ENCODE results near the gene OR52A1. TPM values are rescaled to one million over a fixed set of nuclear protein-coding genes. Genes with fewer than 3 reads are reported as not detected.
A peak's percentile ranks its signal among the peaks of the same experiment; 100 is the strongest.

The OR52A1 gene
- total RNA-seq, 1 experiment from 2014 or later: 3.7 TPM

DNA sequence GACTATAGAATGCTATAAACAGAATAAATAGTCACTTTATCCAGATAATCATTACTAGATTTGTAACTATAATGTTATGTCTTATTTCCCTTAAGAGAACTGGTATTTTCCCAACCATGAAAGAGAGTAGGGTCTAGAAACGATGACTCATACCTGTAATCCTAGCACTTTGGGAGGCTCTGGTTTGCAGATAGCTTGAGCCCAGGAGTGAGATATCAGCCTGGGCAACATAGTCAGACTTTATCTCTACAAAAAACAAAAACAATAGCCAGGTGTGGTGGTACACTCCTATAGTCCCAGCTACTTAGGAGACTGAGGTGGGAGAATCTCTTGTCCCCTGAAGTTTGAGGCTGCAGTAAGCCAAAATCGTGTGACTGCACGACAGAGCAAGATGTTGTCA, 47.3 kb downstream of the OR52A1 start (continued):
- TF ChIP-seq NR3C1 (CRISPR knock-in tag; conservative IDR thresholded peaks at IDR 0.05; ENCODE audit: low read depth) (no peak), JUN (CRISPR knock-in tag; IDR thresholded peaks at IDR 0.05) (no peak), ATF1 (CRISPR knock-in tag; IDR thresholded peaks at IDR 0.05) (no peak)
- TF ChIP-seq, protein P1, sequence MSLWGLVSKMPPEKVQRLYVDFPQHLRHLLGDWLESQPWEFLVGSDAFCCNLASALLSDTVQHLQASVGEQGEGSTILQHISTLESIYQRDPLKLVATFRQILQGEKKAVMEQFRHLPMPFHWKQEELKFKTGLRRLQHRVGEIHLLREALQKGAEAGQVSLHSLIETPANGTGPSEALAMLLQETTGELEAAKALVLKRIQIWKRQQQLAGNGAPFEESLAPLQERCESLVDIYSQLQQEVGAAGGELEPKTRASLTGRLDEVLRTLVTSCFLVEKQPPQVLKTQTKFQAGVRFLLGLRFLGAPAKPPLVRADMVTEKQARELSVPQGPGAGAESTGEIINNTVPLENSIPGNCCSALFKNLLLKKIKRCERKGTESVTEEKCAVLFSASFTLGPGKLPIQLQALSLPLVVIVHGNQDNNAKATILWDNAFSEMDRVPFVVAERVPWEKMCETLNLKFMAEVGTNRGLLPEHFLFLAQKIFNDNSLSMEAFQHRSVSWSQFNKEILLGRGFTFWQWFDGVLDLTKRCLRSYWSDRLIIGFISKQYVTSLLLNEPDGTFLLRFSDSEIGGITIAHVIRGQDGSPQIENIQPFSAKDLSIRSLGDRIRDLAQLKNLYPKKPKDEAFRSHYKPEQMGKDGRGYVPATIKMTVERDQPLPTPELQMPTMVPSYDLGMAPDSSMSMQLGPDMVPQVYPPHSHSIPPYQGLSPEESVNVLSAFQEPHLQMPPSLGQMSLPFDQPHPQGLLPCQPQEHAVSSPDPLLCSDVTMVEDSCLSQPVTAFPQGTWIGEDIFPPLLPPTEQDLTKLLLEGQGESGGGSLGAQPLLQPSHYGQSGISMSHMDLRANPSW (CRISPR knock-in tag; conservative IDR thresholded peaks at IDR 0.05; ENCODE audit: low read depth): no peak
- TF ChIP-seq, protein P2, sequence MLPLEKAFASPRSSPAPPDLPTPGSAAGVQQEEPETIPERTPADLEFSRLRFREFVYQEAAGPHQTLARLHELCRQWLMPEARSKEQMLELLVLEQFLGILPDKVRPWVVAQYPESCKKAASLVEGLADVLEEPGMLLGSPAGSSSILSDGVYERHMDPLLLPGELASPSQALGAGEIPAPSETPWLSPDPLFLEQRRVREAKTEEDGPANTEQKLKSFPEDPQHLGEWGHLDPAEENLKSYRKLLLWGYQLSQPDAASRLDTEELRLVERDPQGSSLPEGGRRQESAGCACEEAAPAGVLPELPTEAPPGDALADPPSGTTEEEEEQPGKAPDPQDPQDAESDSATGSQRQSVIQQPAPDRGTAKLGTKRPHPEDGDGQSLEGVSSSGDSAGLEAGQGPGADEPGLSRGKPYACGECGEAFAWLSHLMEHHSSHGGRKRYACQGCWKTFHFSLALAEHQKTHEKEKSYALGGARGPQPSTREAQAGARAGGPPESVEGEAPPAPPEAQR (CRISPR knock-in tag; IDR thresholded peaks at IDR 0.05): no peak

DNA sequence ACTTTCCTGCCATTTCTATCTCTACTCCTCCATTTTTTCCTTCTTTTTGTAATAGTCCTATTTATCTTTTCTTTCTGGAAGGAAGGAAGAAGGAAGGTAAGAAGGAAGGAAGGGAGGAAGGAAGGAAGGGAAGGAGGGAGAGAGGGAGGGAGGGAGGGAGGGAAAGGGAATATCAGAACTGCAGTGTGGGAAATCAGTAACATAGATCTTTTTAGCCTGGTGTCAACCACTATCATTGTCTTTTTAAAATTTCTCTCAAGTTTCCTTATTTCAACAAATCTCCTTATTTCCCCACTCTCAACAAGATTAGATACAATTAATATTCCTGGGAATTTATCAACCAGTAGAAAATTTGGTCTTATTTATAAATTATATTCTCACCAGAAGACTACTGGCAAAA, 51.5 kb downstream of the OR52A1 start:
- Mint-ChIP-seq H3K4me3 (no peak overlapping the region), H3K36me3 (no peaks in the 10 kb centered on the region), H3K27me3 (ENCODE audit: low read depth) (no peaks in the 10 kb centered on the region; the same call in 1 of the 2 replicates), H3K4me1 (peaks cover 10% of the 10 kb centered on the region), H3K27ac (no peak overlapping the region), H3K9me3 (no peaks in the 10 kb centered on the region)
- ChIA-PET CTCF (no interaction called here), POLR2A (no interaction called here)
- TF ChIP-seq ETV6 (CRISPR knock-in tag; IDR thresholded peaks at IDR 0.05): no peak
- no peak for TF ChIP-seq SP1 (CRISPR knock-in tag; conservative IDR thresholded peaks at IDR 0.05)
- ATAC-seq (no peak), DNase-seq (ENCODE audit: low spot score) (no peak)

DNA sequence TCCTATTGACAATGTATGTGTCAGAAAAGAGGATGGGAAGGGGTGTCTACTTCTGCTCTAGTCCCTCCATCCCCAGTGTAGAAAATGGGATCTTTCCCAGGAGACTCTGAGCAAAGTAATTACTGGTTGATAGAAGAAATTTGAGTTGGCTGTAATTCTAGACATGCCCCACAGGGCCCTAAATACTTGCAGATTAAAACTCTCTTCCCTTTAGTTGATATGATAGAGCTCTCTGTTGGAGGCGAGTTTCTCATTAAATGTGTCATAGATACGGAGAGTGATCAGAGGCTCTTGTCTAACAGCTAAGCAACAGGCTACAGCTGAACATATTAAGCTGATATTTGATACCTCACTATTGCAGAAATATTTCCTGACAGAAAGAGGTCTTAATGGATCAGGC, 52.3 kb downstream of the OR52A1 start:
- no peak for TF ChIP-seq ZNF416 (CRISPR knock-in tag; IDR thresholded peaks at IDR 0.05)
- TF ChIP-seq IRF2 (CRISPR knock-in tag; IDR thresholded peaks at IDR 0.05; ENCODE audit: borderline replicate concordance, low read depth): no peak
- TF ChIP-seq ZNF423 (CRISPR knock-in tag; IDR thresholded peaks at IDR 0.05): no peak
- TF ChIP-seq, protein P3, sequence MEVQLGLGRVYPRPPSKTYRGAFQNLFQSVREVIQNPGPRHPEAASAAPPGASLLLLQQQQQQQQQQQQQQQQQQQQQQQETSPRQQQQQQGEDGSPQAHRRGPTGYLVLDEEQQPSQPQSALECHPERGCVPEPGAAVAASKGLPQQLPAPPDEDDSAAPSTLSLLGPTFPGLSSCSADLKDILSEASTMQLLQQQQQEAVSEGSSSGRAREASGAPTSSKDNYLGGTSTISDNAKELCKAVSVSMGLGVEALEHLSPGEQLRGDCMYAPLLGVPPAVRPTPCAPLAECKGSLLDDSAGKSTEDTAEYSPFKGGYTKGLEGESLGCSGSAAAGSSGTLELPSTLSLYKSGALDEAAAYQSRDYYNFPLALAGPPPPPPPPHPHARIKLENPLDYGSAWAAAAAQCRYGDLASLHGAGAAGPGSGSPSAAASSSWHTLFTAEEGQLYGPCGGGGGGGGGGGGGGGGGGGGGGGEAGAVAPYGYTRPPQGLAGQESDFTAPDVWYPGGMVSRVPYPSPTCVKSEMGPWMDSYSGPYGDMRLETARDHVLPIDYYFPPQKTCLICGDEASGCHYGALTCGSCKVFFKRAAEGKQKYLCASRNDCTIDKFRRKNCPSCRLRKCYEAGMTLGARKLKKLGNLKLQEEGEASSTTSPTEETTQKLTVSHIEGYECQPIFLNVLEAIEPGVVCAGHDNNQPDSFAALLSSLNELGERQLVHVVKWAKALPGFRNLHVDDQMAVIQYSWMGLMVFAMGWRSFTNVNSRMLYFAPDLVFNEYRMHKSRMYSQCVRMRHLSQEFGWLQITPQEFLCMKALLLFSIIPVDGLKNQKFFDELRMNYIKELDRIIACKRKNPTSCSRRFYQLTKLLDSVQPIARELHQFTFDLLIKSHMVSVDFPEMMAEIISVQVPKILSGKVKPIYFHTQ (CRISPR knock-in tag; IDR thresholded peaks at IDR 0.05): no peak
- TF ChIP-seq RORB (CRISPR knock-in tag; IDR thresholded peaks at IDR 0.05): no peak
- TF ChIP-seq, protein P4, sequence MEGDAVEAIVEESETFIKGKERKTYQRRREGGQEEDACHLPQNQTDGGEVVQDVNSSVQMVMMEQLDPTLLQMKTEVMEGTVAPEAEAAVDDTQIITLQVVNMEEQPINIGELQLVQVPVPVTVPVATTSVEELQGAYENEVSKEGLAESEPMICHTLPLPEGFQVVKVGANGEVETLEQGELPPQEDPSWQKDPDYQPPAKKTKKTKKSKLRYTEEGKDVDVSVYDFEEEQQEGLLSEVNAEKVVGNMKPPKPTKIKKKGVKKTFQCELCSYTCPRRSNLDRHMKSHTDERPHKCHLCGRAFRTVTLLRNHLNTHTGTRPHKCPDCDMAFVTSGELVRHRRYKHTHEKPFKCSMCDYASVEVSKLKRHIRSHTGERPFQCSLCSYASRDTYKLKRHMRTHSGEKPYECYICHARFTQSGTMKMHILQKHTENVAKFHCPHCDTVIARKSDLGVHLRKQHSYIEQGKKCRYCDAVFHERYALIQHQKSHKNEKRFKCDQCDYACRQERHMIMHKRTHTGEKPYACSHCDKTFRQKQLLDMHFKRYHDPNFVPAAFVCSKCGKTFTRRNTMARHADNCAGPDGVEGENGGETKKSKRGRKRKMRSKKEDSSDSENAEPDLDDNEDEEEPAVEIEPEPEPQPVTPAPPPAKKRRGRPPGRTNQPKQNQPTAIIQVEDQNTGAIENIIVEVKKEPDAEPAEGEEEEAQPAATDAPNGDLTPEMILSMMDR (IDR thresholded peaks at IDR 0.05): no peak
- no peak for TF ChIP-seq ZNF121 (CRISPR knock-in tag; IDR thresholded peaks at IDR 0.05)
- TF ChIP-seq, protein P5, sequence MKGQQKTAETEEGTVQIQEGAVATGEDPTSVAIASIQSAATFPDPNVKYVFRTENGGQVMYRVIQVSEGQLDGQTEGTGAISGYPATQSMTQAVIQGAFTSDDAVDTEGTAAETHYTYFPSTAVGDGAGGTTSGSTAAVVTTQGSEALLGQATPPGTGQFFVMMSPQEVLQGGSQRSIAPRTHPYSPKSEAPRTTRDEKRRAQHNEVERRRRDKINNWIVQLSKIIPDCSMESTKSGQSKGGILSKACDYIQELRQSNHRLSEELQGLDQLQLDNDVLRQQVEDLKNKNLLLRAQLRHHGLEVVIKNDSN (CRISPR knock-in tag; IDR thresholded peaks at IDR 0.05): no peak
- no peak for TF ChIP-seq NR2C2 (CRISPR knock-in tag; IDR thresholded peaks at IDR 0.05)
- TF ChIP-seq GABPB1 (CRISPR knock-in tag; IDR thresholded peaks at IDR 0.05): no peak
- no peak for TF ChIP-seq FOXJ3 (CRISPR knock-in tag; IDR thresholded peaks at IDR 0.05; ENCODE audit: borderline replicate concordance)
- TF ChIP-seq SP1 (CRISPR knock-in tag; conservative IDR thresholded peaks at IDR 0.05): no peak
- peak; percentile 47; the same call in 1 of the 2 replicates for ATAC-seq
- POLR2A ChIA-PET: no interaction called here
- no peak for DNase-seq (ENCODE audit: low spot score)
- Mint-ChIP-seq H3K4me3 (no peak overlapping the region), H3K4me1 (peaks cover 8% of the 10 kb centered on the region), H3K27ac (no peak overlapping the region), H3K36me3 (no peaks in the 10 kb centered on the region), H3K9me3 (no peaks in the 10 kb centered on the region), H3K27me3 (ENCODE audit: low read depth) (no peaks in the 10 kb centered on the region; the same call in 1 of the 2 replicates)
- CTCF ChIA-PET: no interaction called here

Data from WTC11 (cell line).